ENCODE measurements around the gene MLLT3.

The MLLT3 gene

DNA sequence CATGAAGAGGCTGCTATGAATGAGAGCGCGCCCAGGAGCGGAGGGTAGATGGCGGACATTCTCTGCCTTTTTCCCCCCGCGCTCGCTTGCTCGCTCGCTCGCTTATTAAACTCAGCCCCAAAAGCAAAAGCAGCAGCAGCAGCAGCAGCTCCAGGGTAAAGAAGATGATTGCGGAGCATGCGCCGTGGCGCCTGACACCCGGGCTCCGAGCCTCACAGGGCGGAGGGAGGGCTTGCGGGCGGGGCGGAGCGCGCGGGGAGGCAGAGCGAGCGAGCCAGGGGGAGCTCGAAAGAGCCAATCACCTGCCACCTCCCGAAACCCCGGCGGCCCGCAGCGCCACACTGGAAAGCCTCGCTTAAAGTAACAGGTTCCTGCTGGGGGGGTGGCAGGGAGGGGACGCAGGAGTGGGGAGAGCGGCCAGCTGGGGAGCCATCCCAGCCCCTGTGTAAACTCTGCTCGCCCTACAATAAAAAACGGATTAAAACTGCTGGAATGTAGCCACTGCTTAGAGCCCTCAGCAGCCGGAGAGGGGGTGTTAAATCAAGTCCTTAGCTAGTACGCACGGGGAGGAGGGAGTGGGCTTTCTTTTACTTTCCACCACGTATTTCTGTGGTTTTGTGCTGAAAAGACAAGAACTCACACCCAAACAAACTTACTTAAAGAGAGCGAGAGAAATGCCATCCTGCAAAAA lies at the start of gene MLLT3:
TSS of gene MLLT3 (minus strand) at position 170 of the 691 bp plus-strand sequence.
- peak; percentile 86 for ATAC-seq
- TF ChIP-seq, protein P1, sequence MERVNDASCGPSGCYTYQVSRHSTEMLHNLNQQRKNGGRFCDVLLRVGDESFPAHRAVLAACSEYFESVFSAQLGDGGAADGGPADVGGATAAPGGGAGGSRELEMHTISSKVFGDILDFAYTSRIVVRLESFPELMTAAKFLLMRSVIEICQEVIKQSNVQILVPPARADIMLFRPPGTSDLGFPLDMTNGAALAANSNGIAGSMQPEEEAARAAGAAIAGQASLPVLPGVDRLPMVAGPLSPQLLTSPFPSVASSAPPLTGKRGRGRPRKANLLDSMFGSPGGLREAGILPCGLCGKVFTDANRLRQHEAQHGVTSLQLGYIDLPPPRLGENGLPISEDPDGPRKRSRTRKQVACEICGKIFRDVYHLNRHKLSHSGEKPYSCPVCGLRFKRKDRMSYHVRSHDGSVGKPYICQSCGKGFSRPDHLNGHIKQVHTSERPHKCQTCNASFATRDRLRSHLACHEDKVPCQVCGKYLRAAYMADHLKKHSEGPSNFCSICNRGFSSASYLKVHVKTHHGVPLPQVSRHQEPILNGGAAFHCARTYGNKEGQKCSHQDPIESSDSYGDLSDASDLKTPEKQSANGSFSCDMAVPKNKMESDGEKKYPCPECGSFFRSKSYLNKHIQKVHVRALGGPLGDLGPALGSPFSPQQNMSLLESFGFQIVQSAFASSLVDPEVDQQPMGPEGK (CRISPR knock-in tag; IDR thresholded peaks at IDR 0.05; ENCODE audit: borderline replicate concordance): no peak
- TF ChIP-seq TCF4 (CRISPR knock-in tag; IDR thresholded peaks at IDR 0.05; ENCODE audit: borderline replicate concordance) (no peak), BACH2 (CRISPR knock-in tag; IDR thresholded peaks at IDR 0.05; ENCODE audit: borderline replicate concordance) (no peak), ZNF70 (CRISPR knock-in tag; IDR thresholded peaks at IDR 0.05) (no peak), ZFP3 (CRISPR knock-in tag; IDR thresholded peaks at IDR 0.05) (no peak), PPARA (CRISPR knock-in tag; IDR thresholded peaks at IDR 0.05; ENCODE audit: borderline replicate concordance) (no peak)

DNA sequence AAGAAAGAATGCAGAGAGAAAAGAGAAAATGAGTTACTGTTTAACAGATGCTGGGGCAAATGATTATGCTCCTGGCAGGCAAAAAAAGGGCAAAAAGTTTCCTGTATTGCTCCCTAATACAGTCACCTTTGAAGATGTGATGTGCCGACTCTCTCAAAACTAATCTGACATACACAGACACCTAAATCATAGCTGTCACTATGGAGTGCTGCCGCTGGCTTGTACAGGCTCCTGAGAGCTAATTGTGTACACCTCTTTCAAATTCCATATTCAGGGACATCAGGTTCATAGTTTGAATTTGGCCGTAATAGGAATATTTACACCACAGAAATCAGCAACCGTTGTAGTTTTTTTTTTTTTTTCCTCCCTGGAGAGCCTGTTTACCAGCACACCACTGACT lies 49.3 kb upstream of the MLLT3 start:
- no peak for ATAC-seq
- no peak for TF ChIP-seq PPARA (CRISPR knock-in tag; IDR thresholded peaks at IDR 0.05; ENCODE audit: borderline replicate concordance)
- no peak for TF ChIP-seq SNAI2 (CRISPR knock-in tag; IDR thresholded peaks at IDR 0.05)
- TF ChIP-seq ZC3H10 (CRISPR knock-in tag; IDR thresholded peaks at IDR 0.05): no peak
- TF ChIP-seq ARNTL (CRISPR knock-in tag; IDR thresholded peaks at IDR 0.05; ENCODE audit: borderline replicate concordance, low read depth): no peak
- TF ChIP-seq ESRRG (CRISPR knock-in tag; IDR thresholded peaks at IDR 0.05): no peak
- TF ChIP-seq, protein P2, sequence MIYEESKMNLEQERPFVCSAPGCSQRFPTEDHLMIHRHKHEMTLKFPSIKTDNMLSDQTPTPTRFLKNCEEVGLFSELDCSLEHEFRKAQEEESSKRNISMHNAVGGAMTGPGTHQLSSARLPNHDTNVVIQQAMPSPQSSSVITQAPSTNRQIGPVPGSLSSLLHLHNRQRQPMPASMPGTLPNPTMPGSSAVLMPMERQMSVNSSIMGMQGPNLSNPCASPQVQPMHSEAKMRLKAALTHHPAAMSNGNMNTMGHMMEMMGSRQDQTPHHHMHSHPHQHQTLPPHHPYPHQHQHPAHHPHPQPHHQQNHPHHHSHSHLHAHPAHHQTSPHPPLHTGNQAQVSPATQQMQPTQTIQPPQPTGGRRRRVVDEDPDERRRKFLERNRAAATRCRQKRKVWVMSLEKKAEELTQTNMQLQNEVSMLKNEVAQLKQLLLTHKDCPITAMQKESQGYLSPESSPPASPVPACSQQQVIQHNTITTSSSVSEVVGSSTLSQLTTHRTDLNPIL (CRISPR knock-in tag; IDR thresholded peaks at IDR 0.05; ENCODE audit: low read depth): no peak
- TF ChIP-seq OSR1 (CRISPR knock-in tag; IDR thresholded peaks at IDR 0.05): no peak
- no peak for TF ChIP-seq ZNF565 (CRISPR knock-in tag; conservative IDR thresholded peaks at IDR 0.05; ENCODE audit: low read depth)
- no peak for TF ChIP-seq ZFP30 (CRISPR knock-in tag; IDR thresholded peaks at IDR 0.05)

DNA sequence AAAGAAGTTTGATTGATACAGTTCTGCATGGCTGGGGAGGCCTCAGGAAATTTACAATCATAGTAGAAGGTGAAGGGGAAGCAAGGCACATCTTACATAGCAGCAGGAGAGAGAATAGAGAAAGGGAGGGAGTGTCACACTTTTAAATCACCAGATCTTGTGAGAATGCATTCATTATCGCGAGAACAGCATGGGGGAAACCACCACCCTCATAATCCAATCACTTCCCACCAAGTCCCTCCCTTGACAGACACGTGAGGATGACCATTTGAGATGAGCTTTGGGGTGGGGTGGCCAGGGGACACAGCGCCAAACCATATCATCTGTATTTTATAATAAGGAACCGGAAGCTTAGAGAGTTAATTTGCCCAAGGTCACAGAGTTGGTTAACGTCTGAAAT lies 48.1 kb upstream of the MLLT3 start:
- no peak for ATAC-seq
- TF ChIP-seq, protein P2 (CRISPR knock-in tag; IDR thresholded peaks at IDR 0.05; ENCODE audit: low read depth): no peak
- no peak for TF ChIP-seq ISL1 (CRISPR knock-in tag; IDR thresholded peaks at IDR 0.05)
- no peak for TF ChIP-seq ZNF70 (CRISPR knock-in tag; IDR thresholded peaks at IDR 0.05)
- TF ChIP-seq RARB (CRISPR knock-in tag; IDR thresholded peaks at IDR 0.05): no peak

DNA sequence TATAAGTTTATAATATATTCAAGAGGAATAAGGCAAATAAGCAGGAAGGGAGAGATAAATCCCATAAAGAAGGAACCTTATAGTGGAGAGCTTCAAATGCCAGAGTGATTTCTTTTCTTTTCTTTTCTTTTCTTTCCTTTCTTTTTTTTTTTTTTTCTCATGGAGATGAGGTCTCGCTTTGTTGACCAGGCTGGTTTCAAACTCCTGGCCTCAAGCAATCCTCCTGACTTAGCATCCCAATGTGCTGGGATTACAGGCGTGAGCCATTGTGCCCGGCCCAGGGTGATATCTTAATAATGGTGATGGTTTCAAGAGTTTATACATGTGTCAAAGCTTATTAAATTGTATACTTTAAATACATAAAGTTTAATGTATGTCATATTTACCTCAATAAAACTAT lies 42.2 kb upstream of the MLLT3 start:
- ATAC-seq: no peak
- TF ChIP-seq PPARA (CRISPR knock-in tag; IDR thresholded peaks at IDR 0.05; ENCODE audit: borderline replicate concordance) (no peak), OSR1 (CRISPR knock-in tag; IDR thresholded peaks at IDR 0.05) (no peak)
- TF ChIP-seq, protein P2 (CRISPR knock-in tag; IDR thresholded peaks at IDR 0.05; ENCODE audit: low read depth): no peak

DNA sequence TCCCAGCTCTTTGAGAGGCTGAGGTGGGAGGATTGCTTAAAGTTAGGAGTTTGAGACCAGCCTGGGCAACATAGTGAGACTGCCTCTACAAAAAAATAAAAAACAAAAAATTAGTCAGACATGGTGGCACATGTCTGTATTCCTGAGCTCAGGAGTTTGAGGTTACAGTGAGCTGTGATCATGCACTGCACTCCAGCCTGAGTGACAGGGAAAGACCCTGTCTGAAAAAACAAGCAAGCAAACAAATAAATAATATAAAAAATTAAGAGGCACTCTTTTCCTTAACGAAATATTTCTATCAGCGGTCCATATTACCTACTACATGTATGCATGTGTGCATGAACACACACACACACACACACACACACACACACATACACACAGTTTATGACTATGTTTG lies 40.8 kb upstream of the MLLT3 start:
- TF ChIP-seq CSDC2 (CRISPR knock-in tag; IDR thresholded peaks at IDR 0.05) (no peak), ARNTL (CRISPR knock-in tag; IDR thresholded peaks at IDR 0.05; ENCODE audit: borderline replicate concordance, low read depth) (no peak), BACH2 (CRISPR knock-in tag; IDR thresholded peaks at IDR 0.05; ENCODE audit: borderline replicate concordance) (no peak), ZNF565 (CRISPR knock-in tag; conservative IDR thresholded peaks at IDR 0.05; ENCODE audit: low read depth) (no peak), RARB (CRISPR knock-in tag; IDR thresholded peaks at IDR 0.05) (no peak), SNAI2 (CRISPR knock-in tag; IDR thresholded peaks at IDR 0.05) (no peak), TOX (CRISPR knock-in tag; IDR thresholded peaks at IDR 0.05; ENCODE audit: borderline replicate concordance) (no peak), ZC3H10 (CRISPR knock-in tag; IDR thresholded peaks at IDR 0.05) (no peak), ESRRG (CRISPR knock-in tag; IDR thresholded peaks at IDR 0.05) (no peak)
- TF ChIP-seq, protein P1 (CRISPR knock-in tag; IDR thresholded peaks at IDR 0.05; ENCODE audit: borderline replicate concordance): no peak
- TF ChIP-seq, protein P3, sequence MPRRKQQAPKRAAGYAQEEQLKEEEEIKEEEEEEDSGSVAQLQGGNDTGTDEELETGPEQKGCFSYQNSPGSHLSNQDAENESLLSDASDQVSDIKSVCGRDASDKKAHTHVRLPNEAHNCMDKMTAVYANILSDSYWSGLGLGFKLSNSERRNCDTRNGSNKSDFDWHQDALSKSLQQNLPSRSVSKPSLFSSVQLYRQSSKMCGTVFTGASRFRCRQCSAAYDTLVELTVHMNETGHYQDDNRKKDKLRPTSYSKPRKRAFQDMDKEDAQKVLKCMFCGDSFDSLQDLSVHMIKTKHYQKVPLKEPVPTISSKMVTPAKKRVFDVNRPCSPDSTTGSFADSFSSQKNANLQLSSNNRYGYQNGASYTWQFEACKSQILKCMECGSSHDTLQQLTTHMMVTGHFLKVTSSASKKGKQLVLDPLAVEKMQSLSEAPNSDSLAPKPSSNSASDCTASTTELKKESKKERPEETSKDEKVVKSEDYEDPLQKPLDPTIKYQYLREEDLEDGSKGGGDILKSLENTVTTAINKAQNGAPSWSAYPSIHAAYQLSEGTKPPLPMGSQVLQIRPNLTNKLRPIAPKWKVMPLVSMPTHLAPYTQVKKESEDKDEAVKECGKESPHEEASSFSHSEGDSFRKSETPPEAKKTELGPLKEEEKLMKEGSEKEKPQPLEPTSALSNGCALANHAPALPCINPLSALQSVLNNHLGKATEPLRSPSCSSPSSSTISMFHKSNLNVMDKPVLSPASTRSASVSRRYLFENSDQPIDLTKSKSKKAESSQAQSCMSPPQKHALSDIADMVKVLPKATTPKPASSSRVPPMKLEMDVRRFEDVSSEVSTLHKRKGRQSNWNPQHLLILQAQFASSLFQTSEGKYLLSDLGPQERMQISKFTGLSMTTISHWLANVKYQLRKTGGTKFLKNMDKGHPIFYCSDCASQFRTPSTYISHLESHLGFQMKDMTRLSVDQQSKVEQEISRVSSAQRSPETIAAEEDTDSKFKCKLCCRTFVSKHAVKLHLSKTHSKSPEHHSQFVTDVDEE (CRISPR knock-in tag; IDR thresholded peaks at IDR 0.05): no peak
- ATAC-seq: no peak

Data from SK-N-SH treated with all-trans-retinoic acid at 6 μM for 48 hours (cell line).